GM21576 (cell line): ENCODE results near the gene MLLT10.
"Not testable (repeated sequence)": the region's sequence is repeated elsewhere in the genome, so short reads cannot be mapped to it uniquely, and the experiment has no call there.

ENCODE experiments used
- ATAC-seq: cut with Tn5 transposase; IDR thresholded peaks from one replicate; pipeline ENCODE4 v1.9.1; 2021; ENCODE audit warnings: mild to moderate bottlenecking, moderate library complexity; ENCODE audit not compliant: unreplicated experiment

MLLT10 gene

DNA sequence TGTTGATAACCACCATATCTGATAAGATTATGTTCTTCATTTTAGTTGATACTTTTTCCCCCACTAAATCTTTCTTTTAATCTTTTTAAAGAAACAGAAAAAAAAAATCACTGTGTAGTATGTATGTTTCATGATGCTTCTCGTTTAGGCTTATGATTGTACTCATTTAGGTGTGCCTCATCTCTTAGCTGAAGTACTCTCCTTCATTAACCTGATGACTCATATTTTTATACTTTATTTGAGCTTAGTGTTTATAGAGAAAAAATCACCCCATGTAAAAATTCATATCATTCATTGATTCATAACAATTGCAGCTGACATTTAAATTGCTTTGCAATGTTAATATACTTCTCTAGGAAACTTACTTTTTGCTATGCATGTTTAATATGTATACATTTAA is 158.9 kb downstream of the MLLT10 start:
- no peak for ATAC-seq

DNA sequence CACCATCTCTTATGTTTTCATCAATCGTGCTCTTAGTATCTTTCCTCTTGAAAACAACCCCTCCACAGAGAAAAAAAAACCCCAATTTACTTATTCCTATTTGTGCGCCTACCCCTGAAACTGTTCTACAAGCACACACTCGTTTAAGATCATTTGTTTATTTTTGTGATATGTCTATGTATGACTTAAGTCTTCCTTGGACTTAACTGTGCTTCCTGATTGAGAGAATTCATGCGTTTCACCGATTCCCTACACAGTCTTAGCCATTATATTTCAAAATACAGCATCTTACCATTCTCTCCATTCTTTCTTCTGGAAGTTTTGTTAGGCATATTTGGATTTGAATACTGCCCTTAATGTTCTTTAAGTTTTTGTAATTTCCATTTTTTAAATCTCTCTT is 159.4 kb downstream of the MLLT10 start:
- ATAC-seq = no peak

DNA sequence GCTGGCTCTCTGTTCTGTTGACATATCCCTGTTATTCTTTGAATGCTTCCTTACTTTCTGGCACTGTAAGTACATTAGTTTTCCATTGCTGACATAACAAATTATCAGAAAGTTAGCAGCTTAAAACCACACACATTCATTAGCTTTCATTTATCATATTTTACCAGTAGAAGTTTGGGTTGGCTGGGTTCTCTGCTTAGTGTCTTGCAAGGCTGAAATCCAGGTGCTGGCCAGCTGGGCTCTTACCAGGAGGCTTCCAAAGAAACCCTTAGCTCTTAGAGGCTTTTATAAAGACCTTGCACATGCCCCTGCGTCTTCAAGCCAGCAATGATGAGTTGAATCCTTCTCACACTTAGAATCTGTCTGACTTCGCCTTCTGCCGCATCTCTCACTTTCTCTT is 160.6 kb downstream of the MLLT10 start:
- no peak for ATAC-seq

DNA sequence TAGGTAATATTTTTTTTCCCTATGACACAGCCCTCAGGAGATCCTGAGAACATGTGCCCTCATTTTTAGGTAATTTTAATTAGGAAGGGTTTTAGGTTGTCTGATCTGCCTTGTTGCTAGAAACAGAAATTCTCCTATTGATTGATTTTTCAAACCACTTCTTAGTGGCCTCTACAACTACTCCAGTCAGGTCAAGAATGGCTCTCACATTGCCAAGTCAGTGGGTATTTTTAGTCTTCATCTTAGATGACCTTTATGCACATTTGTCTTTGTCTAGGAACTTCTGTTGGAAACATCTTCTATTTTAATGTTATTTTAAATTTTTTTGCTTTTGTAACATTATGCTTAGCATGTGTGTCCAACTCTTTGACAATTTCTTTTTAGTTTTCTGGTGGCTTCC is 162.3 kb downstream of the MLLT10 start:
- no peak for ATAC-seq

DNA sequence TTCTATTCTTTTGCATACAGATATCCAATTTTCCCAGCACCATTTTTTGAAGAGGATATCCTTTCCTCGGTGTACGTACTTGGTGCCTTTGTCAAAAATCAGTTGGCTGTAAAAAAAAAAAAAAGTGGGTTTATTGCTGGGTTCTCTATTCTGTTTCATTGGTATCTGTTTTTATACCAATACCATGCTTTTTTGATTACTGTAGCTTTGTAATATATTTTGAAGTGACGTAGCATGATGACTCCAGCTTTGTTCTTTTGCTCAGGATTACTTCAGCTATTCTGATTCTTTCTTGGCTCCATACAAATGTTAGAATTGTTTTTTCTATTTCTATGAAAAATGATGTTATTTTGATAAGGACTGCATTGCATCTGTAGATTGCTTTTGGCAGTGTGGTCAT is 165.5 kb downstream of the MLLT10 start:
- ATAC-seq = no peak

DNA sequence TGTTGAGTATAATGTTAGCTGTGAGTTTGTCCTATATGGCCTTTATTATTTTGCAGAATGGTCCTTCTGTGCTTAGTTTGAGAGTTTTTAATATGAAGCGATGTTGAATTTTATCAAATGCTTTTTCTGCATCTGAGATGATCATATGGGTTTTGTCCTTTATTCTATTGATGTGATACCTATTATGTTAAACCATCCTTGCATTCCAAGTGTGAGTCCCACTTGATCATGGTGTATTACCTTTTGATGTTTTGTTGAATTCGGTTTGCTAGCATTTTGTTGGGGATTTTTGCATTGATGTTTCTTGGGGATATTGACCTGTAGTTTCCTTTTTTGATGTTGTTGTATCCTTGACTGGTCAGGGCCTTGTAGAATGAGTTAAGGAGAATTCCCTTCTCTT is 166.4 kb downstream of the MLLT10 start:
- no peak for ATAC-seq

DNA sequence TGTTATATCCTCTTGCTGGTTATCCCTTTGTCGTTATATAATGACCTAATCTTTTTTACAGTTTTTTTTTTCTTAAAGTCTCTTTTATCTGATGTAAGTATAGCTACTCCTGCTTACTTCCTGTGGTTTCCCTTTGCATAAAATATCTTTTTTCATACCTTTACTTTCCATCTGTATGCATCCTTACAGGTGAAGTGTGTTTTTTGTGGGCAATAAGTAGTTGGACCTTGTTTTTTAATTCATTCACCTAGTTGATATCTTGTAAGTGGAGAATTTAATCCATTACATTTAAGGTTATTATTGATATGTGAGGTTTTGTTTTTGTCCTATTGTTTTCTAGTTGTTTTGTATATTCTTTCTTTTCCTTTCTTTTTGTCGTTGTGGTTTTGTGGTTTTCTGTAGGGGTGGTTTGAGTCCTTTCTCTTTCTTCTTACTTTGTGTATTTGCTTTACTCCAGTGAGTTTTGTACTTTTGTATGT is 168.6 kb downstream of the MLLT10 start:
- peak; percentile 75 for ATAC-seq

DNA sequence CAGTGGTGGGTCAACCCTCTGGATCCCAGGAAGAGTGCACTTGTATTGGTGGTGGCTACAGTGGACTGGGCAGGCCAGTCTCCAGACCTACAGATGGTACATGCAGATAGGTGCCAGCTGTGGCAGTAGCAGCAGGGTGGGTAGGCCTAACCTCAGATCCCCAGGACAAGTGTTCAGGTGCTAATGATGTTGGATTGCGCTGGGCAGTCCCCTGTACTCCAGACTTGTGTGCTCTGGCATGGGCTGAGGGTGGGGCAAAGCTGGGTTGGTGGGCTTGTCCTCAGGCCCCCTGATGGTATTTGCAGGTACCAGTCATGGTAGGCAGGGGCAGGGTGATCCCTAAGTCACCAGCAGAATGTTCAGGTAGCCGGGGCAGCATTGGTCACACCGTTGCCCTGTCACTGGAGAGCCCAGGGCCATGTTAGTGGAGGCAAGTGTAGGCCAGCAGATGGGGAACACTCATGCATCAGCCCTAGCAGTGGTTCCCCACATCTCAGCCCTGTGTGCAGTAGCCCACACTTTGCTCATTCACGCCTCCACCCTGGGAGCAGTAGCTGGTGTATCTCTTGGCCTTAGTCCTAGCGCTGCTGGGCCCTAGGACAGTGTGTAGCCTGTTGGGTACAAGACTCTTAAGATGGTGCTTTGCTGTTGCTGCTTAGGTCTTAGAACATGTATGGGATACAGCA is 171.3 kb downstream of the MLLT10 start:
- ATAC-seq = no peak

DNA sequence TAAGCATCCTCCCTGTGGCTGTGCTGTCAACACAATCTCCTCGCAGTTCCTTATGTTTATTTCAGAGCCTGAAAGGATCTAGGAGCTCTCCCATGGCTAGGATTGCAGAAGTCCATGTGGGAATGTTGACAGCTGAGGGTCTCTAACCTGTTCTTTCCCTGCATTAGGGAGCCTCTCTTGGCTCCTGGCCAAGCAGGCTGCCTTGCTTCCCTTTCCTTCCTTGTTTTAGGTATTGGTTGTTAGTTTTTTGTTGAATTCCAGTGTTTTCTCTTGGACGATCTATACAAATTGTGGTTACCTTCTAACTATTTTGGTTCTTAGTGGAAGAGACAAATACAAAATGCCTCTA is 171.8 kb downstream of the MLLT10 start:
- no peak for ATAC-seq

DNA sequence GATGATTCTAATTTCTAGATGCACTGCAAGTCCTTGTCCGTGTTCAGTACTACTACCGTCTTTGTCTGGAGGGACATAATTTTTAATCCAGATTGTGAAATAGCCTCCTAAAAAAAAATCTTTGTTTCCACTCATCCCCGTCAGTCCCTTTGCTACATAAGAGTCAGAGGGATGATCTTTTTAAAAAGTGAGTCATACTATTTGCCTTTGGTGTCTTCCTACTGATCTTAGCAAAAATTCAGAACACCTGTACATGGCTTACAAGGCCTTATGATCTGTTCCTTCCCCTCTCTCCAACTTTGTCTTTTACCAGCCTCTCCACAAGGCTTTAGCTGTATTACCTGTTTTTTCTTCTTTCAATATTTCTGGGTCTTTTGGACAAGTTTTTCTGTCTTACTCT is 173.5 kb downstream of the MLLT10 start:
- no peak for ATAC-seq

DNA sequence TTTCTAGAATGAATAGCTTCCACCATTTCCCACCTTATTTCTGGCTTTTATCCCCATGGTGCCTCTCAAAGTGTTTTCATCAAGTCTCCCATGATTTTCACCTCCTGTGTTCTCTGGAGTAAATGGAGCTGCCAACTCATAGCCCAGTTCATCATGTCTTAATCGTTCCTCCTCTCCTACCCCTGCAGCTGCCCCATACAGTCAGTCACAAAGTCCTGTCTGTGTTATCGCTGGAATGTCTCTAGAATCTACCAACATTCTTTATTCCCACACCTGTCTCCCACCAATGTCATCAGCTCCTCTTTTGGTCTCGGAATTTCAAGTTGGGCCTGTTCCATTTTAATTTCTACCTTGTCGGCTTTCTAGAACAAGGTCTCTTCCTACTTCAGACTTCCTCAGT is 178.9 kb downstream of the MLLT10 start:
- ATAC-seq = no peak

DNA sequence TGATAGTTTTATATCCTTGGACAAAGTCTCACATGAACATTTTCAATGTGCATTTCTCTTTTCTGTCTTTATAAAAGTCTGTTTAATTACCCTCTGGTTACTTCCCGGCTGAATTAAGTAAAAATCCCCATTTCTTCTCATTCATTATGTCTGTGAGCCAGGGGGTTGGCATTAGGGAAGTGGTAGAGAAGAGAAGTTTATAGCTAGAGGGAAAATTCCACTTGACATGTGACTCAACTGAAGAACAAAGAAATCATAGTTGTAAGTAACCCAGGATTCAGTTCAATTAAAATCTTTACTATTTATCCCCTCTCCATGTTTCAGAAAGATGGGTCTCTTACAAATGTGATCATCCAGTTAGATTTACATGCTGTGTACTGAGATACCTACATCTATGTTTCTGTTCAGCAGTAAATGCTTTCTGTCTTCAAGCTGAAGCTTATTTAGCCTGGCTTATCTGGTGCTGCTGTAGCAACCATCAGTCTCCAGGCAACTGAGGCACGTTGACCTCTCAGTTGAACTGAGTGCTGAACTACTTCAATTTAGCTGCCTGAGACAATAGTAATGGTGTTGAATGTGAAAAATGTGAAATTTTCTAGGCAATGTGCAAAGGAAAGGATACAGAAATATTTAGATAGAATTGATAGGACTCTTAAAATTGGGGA is 181.6 kb downstream of the MLLT10 start:
- no peak for ATAC-seq

DNA sequence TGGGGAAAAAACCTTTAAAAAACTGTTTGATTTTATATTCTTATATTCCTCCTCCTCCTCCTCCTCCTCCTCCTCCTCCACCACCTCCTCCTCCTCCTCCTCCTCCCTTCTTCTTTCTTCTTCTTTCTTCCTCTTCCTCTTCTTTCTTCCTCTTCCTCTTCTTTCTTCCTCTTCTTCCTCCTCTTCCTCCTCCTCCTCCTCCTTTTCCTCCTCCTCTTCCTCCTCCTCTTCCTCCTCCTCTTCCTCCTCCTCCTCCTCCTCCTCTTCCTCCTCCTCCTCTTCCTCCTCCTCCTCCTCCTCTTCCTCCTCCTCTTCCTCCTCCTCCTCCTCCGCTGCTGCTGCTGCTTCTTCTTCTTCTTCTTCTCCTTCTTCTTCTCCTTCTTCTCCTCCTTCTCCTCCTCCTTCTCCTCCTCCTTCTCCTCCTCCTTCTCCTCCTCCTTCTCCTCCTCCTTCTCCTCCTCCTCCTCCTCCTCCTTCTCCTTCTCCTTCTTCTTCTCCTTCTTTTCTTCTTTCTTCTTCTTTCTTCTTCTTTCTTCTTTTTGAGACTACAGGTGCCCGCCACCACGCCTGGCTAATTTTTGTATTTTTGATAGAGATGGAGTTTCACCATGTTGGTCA is 183.5 kb downstream of the MLLT10 start:
- not testable (repeated sequence) for ATAC-seq

DNA sequence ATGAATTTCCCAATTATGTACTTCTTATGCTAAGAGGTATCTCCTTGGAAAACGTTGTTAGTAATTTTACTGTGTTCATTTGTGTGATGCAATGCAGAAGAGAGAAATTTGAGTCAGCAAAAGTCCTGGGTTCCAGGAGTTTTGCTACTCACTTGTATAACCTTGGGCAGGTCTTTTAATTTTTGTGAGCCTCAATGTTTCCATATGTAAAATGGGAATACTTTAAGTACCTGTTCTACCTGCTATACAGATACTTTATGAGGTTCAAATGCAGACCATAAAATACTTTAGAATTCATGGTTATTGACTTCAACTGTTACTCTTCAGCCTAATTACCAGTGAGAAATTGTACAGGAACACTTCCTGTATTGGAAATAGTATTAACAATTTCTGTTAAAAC is 185.5 kb downstream of the MLLT10 start:
- no peak for ATAC-seq

DNA sequence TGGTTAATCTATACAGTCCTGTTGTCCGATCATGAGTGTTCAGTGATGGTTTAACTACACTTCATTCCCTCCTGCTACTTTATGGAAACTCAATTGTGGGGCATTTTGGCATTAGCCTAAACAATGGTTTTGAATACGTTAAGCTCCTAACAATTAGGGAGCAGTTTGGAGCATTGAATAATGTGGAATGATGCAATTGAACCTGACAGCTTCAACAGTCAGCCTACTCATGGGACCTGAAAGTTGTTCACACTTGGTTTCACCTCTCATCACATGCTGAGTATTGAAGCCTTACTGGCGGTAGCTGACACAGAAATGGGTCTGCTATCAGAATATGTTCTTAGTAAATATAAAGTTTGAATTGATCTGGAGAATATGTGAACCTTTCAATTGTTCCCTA is 186.1 kb downstream of the MLLT10 start:
- ATAC-seq = no peak

DNA sequence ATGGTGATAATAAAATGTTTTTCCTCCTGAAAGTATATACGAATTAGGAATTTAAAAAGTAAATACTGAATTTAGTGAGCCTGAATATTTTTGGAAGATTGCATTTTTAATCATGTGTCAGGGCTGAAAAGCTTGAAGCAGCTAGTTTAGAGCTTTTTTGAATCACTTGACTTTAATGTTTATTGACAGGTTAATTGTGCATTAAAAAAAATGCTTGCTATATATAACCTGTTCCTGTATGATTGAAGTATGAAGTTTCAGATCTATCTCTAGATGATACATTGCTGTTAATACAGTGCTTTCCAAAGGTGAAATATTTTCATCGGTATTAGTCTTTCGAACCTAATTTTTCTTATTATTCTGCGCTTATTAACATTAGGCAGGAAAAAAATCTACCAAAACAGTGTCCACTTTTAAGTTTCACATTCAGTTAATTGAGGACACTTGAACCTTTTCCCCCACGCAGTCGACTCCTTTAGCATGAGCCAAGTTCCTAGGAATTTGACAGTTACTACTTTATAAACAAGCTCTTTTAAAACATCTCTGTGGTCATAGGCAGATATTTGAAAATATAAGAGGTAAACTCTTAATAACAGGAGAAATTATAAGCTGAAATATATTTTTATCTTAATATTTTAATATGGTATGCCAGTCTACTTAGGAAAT is 187.1 kb downstream of the MLLT10 start:
- ATAC-seq = no peak

DNA sequence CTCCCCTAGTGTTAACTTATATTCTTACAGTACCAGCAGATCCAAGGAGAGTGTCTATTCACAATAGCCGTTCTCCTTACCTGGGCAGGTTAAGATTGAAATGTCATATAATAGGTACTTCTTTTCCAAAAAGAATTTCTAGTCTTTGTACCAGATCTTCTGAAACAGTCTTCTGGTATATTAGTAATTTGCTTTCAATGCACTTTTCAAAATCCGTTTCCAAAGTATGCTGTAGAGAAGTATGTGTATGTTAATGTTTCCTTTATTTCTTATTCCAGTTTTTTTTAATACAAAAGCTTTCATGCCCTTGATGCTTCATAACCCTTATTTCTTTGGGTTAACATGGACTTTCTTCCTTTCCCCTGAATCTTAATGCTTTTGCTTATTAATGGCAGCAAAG is 188.2 kb downstream of the MLLT10 start:
- ATAC-seq = no peak

DNA sequence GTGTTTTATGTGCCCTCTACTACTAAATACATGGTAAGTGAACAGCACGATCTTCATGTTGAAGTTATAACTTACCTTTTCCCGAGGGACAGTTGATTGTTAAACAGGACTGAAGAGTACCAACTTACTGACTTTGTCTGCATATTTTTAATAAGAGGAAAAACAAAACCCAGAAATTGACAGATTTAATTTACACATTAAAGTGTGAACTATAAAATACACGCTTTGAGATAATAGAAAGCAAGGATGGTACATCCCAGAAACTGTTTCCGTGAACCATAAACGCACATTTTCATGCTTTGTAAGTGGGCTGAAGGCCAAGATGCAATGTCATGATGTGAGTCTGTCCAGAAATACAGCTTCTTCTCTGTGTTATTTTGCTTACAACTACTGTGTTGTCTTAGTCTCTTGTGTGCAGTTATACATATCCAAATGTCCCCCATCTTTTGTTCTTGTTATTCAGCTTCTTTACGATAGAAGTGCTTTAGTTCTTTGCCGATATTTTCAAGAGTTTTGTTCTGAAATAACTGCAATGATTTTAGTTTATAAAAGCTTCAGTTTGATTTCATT is 190.1 kb downstream of the MLLT10 start:
- no peak for ATAC-seq

DNA sequence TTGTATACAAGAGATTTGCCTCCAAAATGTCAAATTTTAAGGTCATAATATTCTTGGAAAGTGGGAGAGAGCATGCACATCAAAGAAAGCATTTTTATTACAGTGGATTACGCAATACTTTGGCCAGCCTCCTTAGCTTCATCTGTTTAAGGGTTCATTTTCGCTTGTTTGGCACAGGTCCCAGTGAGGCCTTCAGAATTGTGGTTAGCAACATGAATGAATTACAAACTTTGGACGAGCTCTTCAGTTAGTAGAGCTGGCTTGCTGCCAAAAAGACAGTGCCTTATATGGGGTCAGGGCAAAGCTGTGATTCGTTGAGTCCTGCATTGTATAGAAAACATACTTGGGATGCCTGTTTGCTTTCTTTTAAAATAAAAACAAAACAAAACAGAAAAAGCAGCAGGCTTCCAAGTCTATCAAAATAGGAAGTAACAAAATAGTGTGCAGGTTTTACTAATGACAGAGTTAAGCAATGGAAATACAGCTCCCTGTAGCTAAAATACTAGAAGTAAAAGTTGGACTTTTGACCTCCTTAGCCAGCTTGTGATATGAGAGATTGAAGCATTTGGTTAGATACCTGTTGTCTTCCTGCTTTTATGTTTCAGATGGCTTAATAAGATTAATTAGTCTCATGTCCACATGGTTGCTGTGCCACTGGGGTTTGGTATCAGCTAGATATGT is 190.8 kb downstream of the MLLT10 start:
- peak; percentile 88 for ATAC-seq

DNA sequence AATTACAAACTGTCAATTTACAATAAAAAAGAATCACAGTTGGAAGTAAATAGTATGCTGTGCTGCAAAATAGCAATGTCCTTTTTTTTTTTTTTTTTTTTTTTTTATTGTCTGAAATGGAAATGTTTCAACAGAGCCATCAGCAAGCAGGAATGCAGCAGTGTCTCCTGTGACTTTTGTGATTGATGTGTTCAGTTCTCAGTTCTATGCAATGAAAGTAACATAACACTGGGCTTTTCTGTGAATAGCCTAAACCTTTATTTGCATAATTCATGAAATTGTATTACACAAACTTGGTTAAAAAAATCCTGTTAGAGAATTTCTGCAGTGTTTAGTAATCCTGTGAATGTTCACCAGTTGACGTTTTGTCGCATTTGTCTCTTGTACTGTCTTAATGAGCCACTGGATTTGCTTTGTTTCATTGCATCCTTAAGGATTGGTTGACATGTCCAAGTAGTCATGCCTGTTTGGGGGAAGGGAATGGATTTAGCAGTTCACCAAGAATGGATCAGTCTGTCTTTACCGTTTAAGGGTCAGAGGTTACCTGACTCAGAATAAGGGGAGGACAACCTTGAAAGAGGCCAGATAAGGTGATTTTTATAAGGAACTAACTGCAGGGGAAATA is 192.7 kb downstream of the MLLT10 start:
- no peak for ATAC-seq
